NB4 (cell line): ENCODE data around the gene EPHB1.

Source experiments
- MYC ChIP-seq: IDR thresholded peaks from 2 replicates; pipeline ENCODE4 v1.6.1; 2011; ENCODE audit warnings: low read depth, low read length
- POLR2A ChIP-seq: IDR thresholded peaks from 2 replicates; pipeline ENCODE4 v1.6.1; 2011; ENCODE audit warnings: mild to moderate bottlenecking; ENCODE audit not compliant: insufficient read length; ENCODE audit errors: extremely low read depth
- TF ChIP-seq, protein P1 (sequence below): IDR thresholded peaks from one replicate; pipeline ENCODE4 v1.5.1; 2012; ENCODE audit warnings: low read depth, low read length
- TF ChIP-seq, protein P2 (sequence below): IDR thresholded peaks from 2 replicates; pipeline ENCODE4 v1.6.1; 2011; ENCODE audit warnings: low read depth, low read length

DNA sequence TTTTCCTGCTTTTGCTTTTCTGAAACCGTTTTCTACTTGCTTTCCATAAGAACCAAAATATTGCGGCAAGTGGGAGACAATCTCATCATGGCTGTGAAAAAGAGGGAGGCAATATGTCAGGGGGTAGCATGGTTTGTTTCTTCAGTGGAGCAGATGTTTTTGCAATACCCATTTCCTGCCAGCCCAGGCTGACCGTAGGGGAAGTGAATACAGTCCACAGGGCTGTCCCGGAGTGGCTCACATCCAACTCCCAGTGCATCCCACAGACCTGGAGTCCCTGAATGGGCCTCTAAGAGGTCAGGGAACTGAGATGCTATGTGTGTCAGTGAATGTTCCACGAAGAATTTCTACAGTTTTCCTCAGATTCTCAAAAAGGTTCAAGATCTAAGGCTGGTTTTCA, 69.6 kb downstream of the EPHB1 start:
- TF ChIP-seq, protein P1, sequence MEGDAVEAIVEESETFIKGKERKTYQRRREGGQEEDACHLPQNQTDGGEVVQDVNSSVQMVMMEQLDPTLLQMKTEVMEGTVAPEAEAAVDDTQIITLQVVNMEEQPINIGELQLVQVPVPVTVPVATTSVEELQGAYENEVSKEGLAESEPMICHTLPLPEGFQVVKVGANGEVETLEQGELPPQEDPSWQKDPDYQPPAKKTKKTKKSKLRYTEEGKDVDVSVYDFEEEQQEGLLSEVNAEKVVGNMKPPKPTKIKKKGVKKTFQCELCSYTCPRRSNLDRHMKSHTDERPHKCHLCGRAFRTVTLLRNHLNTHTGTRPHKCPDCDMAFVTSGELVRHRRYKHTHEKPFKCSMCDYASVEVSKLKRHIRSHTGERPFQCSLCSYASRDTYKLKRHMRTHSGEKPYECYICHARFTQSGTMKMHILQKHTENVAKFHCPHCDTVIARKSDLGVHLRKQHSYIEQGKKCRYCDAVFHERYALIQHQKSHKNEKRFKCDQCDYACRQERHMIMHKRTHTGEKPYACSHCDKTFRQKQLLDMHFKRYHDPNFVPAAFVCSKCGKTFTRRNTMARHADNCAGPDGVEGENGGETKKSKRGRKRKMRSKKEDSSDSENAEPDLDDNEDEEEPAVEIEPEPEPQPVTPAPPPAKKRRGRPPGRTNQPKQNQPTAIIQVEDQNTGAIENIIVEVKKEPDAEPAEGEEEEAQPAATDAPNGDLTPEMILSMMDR = no peak
- TF ChIP-seq POLR2A = no peak
- TF ChIP-seq MYC = no peak
- TF ChIP-seq, protein P2, sequence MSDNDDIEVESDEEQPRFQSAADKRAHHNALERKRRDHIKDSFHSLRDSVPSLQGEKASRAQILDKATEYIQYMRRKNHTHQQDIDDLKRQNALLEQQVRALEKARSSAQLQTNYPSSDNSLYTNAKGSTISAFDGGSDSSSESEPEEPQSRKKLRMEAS = no peak
